Right lobe of liver (tissue), 4 donors: ENCODE results near the gene MRPS33.

Experiments
- POLR2A ChIP-seq: fragments of 450-650 bp; IDR thresholded peaks from one replicate; pipeline ENCODE4 v1.6.1; 2017; ENCODE audit warnings: antibody characterized with exemption, mild to moderate bottlenecking
- TF ChIP-seq, protein P1 (sequence below), 4 donors: fragments of 200-600 bp in 3 of 4; fragments of 450-650 bp in 1 of 4; IDR thresholded peaks; one replicate each; pipeline versions ENCODE4 v1.5.1 to v1.8.0; 2016 to 2022; ENCODE audit warnings: antibody characterized with exemption in 4 of 4, mild to moderate bottlenecking in 2 of 4
- donor health status: DM: no; HTN: no; CAD: no.
- donor health status: DM: no; HTN: no; CAD: no.
- donor health status: DM: no; HTN: yes; CAD: no.

DNA sequence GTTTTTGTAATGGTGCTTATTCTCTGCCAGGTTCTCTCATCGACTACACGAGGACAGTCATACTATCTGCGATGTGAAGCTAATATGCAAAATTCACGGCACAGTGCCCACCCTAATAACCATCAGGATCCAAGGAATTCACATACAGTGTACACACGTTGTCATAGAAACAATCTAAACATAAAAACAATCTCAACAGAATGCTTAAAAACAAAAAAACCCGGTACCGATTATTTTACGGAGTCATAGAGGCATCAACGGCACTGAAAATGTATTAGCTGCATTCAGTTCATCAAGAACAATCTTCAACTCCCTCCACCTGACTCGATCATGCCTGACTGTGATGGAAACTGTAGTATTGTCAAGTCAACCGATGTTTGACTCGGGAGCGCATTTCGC is 628 bp downstream of the MRPS33 start:
- TF ChIP-seq, protein P1, sequence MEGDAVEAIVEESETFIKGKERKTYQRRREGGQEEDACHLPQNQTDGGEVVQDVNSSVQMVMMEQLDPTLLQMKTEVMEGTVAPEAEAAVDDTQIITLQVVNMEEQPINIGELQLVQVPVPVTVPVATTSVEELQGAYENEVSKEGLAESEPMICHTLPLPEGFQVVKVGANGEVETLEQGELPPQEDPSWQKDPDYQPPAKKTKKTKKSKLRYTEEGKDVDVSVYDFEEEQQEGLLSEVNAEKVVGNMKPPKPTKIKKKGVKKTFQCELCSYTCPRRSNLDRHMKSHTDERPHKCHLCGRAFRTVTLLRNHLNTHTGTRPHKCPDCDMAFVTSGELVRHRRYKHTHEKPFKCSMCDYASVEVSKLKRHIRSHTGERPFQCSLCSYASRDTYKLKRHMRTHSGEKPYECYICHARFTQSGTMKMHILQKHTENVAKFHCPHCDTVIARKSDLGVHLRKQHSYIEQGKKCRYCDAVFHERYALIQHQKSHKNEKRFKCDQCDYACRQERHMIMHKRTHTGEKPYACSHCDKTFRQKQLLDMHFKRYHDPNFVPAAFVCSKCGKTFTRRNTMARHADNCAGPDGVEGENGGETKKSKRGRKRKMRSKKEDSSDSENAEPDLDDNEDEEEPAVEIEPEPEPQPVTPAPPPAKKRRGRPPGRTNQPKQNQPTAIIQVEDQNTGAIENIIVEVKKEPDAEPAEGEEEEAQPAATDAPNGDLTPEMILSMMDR (IDR thresholded peaks at IDR 0.05) = no peak
- no peak for TF ChIP-seq POLR2A
